ENCODE results near the gene DGKD. TPM values are rescaled to one million over a fixed set of nuclear protein-coding genes. Genes with fewer than 3 reads are reported as not detected.
"Not testable (repeated sequence)": the region's sequence is repeated elsewhere in the genome, so short reads cannot be mapped to it uniquely, and the experiment has no call there.

The DGKD gene
- total and polyA plus RNA-seq, 4 donors: 26.0 to 75.0 (median 43.8) TPM

- DNase-seq (ENCODE audit: low read depth in 4 of 6, low spot score in 6 of 6): no peak
- H3K4me1 ChIP-seq (ENCODE audit: control insufficient read depth, insufficient read depth, low read length): no peaks in the 10 kb centered on the region
- no peak overlapping the region for H3K4me3 ChIP-seq (ENCODE audit: low read depth, low read length)
- H3K36me3 ChIP-seq (ENCODE audit: control insufficient read depth, insufficient read depth, low read length): no peaks in the 10 kb centered on the region
- no peak overlapping the region for H3K27ac ChIP-seq (ENCODE audit: low read depth, low read length)
- WGBS (ENCODE audit: insufficient coverage): 97% methylated on average over 4 of the region's 11 CpGs
- H3K9me3 ChIP-seq (ENCODE audit: control insufficient read depth, insufficient read depth, low read length): no peaks in the 10 kb centered on the region
- no peaks in the 10 kb centered on the region for H3K27me3 ChIP-seq (ENCODE audit: control insufficient read depth, insufficient read depth, low read length)
These were observed 19.4 kb upstream of the DGKD start for GRCh38 chr2:233334915-233335314.

DNA sequence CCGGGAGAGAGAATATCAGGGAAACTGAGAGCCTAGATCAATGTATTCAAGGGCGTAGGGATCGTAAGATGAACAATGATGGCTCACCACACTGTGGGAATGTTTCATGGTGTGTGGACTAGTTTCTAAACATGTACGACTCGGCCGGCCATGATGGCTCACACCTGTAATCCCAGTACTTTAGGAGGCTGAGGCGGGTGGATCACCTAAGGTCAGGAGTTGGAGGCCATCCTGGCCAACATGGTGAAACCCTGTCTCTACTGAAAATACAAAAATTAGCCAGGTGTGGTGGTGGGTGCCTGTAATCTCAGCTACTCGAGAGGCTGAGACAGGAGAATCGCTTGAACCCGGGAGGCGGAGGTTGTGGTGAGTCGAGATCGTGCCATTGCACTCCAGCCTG lies 18.2 kb upstream of the DGKD start:
- 100% methylated on average over 5 of the region's 13 CpGs for WGBS (ENCODE audit: insufficient coverage)

DNA sequence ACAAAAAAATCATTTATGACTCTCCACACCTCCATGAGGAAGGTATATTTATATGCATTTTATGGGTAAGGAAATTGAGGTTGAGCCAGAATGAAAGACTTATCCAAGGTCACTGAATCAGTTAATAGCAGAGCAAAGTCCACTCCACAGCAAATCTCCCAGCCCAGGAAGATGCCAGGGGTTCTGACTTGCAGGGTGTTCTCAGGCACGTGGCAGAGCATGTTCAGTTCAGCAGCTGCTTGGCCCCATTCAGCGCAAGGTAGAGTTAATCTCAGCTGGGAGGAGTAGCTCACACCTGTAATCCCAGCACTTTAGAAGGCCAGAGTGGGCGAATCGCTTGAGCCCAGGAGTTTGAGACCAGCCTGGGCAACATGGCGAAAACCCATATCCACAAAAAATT lies 17.8 kb upstream of the DGKD start:
- Histone ChIP-seq H3K4me1 (ENCODE audit: control insufficient read depth, insufficient read depth, low read length) (no peaks in the 10 kb centered on the region), H3K4me3 (ENCODE audit: low read depth, low read length) (no peak overlapping the region), H3K27ac (ENCODE audit: low read depth, low read length) (no peak overlapping the region), H3K36me3 (ENCODE audit: control insufficient read depth, insufficient read depth, low read length) (no peaks in the 10 kb centered on the region), H3K9me3 (ENCODE audit: control insufficient read depth, insufficient read depth, low read length) (no peaks in the 10 kb centered on the region), H3K27me3 (ENCODE audit: control insufficient read depth, insufficient read depth, low read length) (no peaks in the 10 kb centered on the region)
- 97% methylated on average over 5 of the region's 5 CpGs for WGBS (ENCODE audit: insufficient coverage)
- DNase-seq (ENCODE audit: low read depth in 4 of 6, low spot score in 6 of 6): no peak

More for the DNA sequence above, 18.2 kb upstream of the DGKD start:
- DNase-seq (ENCODE audit: low read depth in 4 of 6, low spot score in 6 of 6); H3K36me3 ChIP-seq (ENCODE audit: control insufficient read depth, insufficient read depth, low read length); H3K27ac ChIP-seq (ENCODE audit: low read depth, low read length); H3K27me3 ChIP-seq (ENCODE audit: control insufficient read depth, insufficient read depth, low read length); H3K4me1 ChIP-seq (ENCODE audit: control insufficient read depth, insufficient read depth, low read length); H3K4me3 ChIP-seq (ENCODE audit: low read depth, low read length); H3K9me3 ChIP-seq (ENCODE audit: control insufficient read depth, insufficient read depth, low read length): not testable (repeated sequence)

GRCh38 chr2:233338046-233338445 lies 16.2 kb upstream of the DGKD start:
- Histone ChIP-seq H3K36me3 (ENCODE audit: control insufficient read depth, insufficient read depth, low read length) (no peaks in the 10 kb centered on the region), H3K4me1 (ENCODE audit: control insufficient read depth, insufficient read depth, low read length) (no peaks in the 10 kb centered on the region), H3K27me3 (ENCODE audit: control insufficient read depth, insufficient read depth, low read length) (no peaks in the 10 kb centered on the region), H3K4me3 (ENCODE audit: low read depth, low read length) (no peak overlapping the region), H3K9me3 (ENCODE audit: control insufficient read depth, insufficient read depth, low read length) (no peaks in the 10 kb centered on the region), H3K27ac (ENCODE audit: low read depth, low read length) (no peak overlapping the region)
- DNase-seq (ENCODE audit: low read depth in 4 of 6, low spot score in 6 of 6): no peak
- 70% methylated on average over 4 of the region's 5 CpGs for WGBS (ENCODE audit: insufficient coverage)

- no peaks in the 10 kb centered on the region for H3K36me3 ChIP-seq (ENCODE audit: control insufficient read depth, insufficient read depth, low read length)
- no peaks in the 10 kb centered on the region for H3K9me3 ChIP-seq (ENCODE audit: control insufficient read depth, insufficient read depth, low read length)
- H3K27ac ChIP-seq (ENCODE audit: low read depth, low read length): no peak overlapping the region
- DNase-seq (ENCODE audit: low read depth in 4 of 6, low spot score in 6 of 6): no peak
- 100% methylated on average over 1 of the region's 3 CpGs for WGBS (ENCODE audit: insufficient coverage)
- H3K4me1 ChIP-seq (ENCODE audit: control insufficient read depth, insufficient read depth, low read length): no peaks in the 10 kb centered on the region
- no peak overlapping the region for H3K4me3 ChIP-seq (ENCODE audit: low read depth, low read length)
- H3K27me3 ChIP-seq (ENCODE audit: control insufficient read depth, insufficient read depth, low read length): no peaks in the 10 kb centered on the region
These were observed 15.4 kb upstream of the DGKD start for GRCh38 chr2:233338812-233339368.

- no peak overlapping the region for H3K4me3 ChIP-seq (ENCODE audit: low read depth, low read length)
- H3K9me3 ChIP-seq (ENCODE audit: control insufficient read depth, insufficient read depth, low read length): no peaks in the 10 kb centered on the region
- H3K36me3 ChIP-seq (ENCODE audit: control insufficient read depth, insufficient read depth, low read length): no peaks in the 10 kb centered on the region
- H3K27ac ChIP-seq (ENCODE audit: low read depth, low read length): no peak overlapping the region
- WGBS (ENCODE audit: insufficient coverage): no CpG with 5 or more reads among the region's 3 CpGs
- no peaks in the 10 kb centered on the region for H3K27me3 ChIP-seq (ENCODE audit: control insufficient read depth, insufficient read depth, low read length)
- no peak for DNase-seq (ENCODE audit: low read depth in 4 of 6, low spot score in 6 of 6)
- H3K4me1 ChIP-seq (ENCODE audit: control insufficient read depth, insufficient read depth, low read length): no peaks in the 10 kb centered on the region
These were observed 14.9 kb upstream of the DGKD start for GRCh38 chr2:233339427-233339826.

DNA sequence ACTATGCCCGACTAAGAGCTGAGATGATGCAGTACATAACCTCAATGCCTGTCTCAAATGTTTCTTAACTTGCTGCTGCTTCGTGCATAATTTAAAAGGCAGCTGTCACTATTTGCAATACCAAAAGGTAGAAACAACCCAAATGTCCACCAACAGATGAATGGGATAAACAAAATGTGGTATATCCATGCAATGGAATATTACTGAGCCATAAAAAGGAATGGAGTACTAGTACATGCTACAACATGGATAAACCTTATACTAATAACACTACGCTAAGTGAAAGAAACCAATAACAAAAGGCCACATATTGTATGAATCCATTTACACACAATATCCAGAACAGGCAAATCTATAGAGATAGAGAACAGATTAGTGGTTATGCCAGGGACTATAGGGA lies 13.0 kb upstream of the DGKD start:
- Histone ChIP-seq H3K4me3 (ENCODE audit: low read depth, low read length) (no peak overlapping the region), H3K9me3 (ENCODE audit: control insufficient read depth, insufficient read depth, low read length) (no peaks in the 10 kb centered on the region), H3K27ac (ENCODE audit: low read depth, low read length) (no peak overlapping the region), H3K36me3 (ENCODE audit: control insufficient read depth, insufficient read depth, low read length) (no peaks in the 10 kb centered on the region), H3K27me3 (ENCODE audit: control insufficient read depth, insufficient read depth, low read length) (no peaks in the 10 kb centered on the region), H3K4me1 (ENCODE audit: control insufficient read depth, insufficient read depth, low read length) (no peaks in the 10 kb centered on the region)
- DNase-seq (ENCODE audit: low read depth in 4 of 6, low spot score in 6 of 6): no peak
- 100% methylated on average over 1 of the region's 3 CpGs for WGBS (ENCODE audit: insufficient coverage)

GRCh38 chr2:233342301-233342700 lies 12.0 kb upstream of the DGKD start:
- no peak for DNase-seq (ENCODE audit: low read depth in 4 of 6, low spot score in 6 of 6)
- no peak overlapping the region for H3K27ac ChIP-seq (ENCODE audit: low read depth, low read length)
- WGBS (ENCODE audit: insufficient coverage): 95% methylated on average over 4 of the region's 5 CpGs
- H3K27me3 ChIP-seq (ENCODE audit: control insufficient read depth, insufficient read depth, low read length): no peaks in the 10 kb centered on the region
- no peaks in the 10 kb centered on the region for H3K4me1 ChIP-seq (ENCODE audit: control insufficient read depth, insufficient read depth, low read length)
- no peaks in the 10 kb centered on the region for H3K9me3 ChIP-seq (ENCODE audit: control insufficient read depth, insufficient read depth, low read length)
- H3K36me3 ChIP-seq (ENCODE audit: control insufficient read depth, insufficient read depth, low read length): no peaks in the 10 kb centered on the region
- no peak overlapping the region for H3K4me3 ChIP-seq (ENCODE audit: low read depth, low read length)

GRCh38 chr2:233343171-233343705 lies 11.1 kb upstream of the DGKD start:
- Histone ChIP-seq H3K4me3 (ENCODE audit: low read depth, low read length) (no peak overlapping the region), H3K27me3 (ENCODE audit: control insufficient read depth, insufficient read depth, low read length) (no peaks in the 10 kb centered on the region), H3K27ac (ENCODE audit: low read depth, low read length) (no peak overlapping the region), H3K4me1 (ENCODE audit: control insufficient read depth, insufficient read depth, low read length) (no peaks in the 10 kb centered on the region), H3K36me3 (ENCODE audit: control insufficient read depth, insufficient read depth, low read length) (no peaks in the 10 kb centered on the region), H3K9me3 (ENCODE audit: control insufficient read depth, insufficient read depth, low read length) (no peaks in the 10 kb centered on the region)
- 96% methylated on average over 5 of the region's 15 CpGs for WGBS (ENCODE audit: insufficient coverage)
- no peak for DNase-seq (ENCODE audit: low read depth in 4 of 6, low spot score in 6 of 6)

- 62% methylated on average over 12 of the region's 12 CpGs for WGBS (ENCODE audit: insufficient coverage)
- no peaks in the 10 kb centered on the region for H3K9me3 ChIP-seq (ENCODE audit: control insufficient read depth, insufficient read depth, low read length)
These were observed 7.9 kb upstream of the DGKD start for GRCh38 chr2:233346376-233346775.

More at GRCh38 chr2:233346376-233346775, 7.9 kb upstream of the DGKD start:
- peak in 1 of 6 donors; percentile 73 for DNase-seq (ENCODE audit: low read depth in 4 of 6, low spot score in 6 of 6)
- no peaks in the 10 kb centered on the region for H3K36me3 ChIP-seq (ENCODE audit: control insufficient read depth, insufficient read depth, low read length)
- H3K27ac ChIP-seq (ENCODE audit: low read depth, low read length): no peak overlapping the region
- H3K27me3 ChIP-seq (ENCODE audit: control insufficient read depth, insufficient read depth, low read length): no peaks in the 10 kb centered on the region
- no peak overlapping the region for H3K4me3 ChIP-seq (ENCODE audit: low read depth, low read length)
- peaks cover 6% of the 10 kb centered on the region for H3K4me1 ChIP-seq (ENCODE audit: control insufficient read depth, insufficient read depth, low read length)

All from spinal cord (tissue), 10 donors.